Gastroesophageal sphincter (tissue), 3 donors: ENCODE measurements around the gene VDR.

Experiments
- CTCF ChIP-seq, 4 experiments: fragments of 200-600 bp in 2 of 4; fragments of 450-650 bp in 2 of 4; sonication (generic) in 1 of 4; IDR thresholded peaks; one replicate each; pipeline ENCODE4 v1.5.1; 2017 to 2019; ENCODE audit warnings: antibody characterized with exemption in 4 of 4, mild to moderate bottlenecking in 2 of 4, moderate library complexity in 2 of 4
- EP300 ChIP-seq: sonication (generic); formaldehyde crosslinking; IDR thresholded peaks from one replicate; pipeline ENCODE4 v1.6.1; 2017; ENCODE audit warnings: antibody characterized with exemption, mild to moderate bottlenecking
- POLR2A ChIP-seq, 2 donors: fragments of 450-650 bp; IDR thresholded peaks; one replicate each; pipeline ENCODE4 v1.6.1; 2017; ENCODE audit warnings: antibody characterized with exemption in 2 of 2, mild to moderate bottlenecking in 2 of 2, moderate library complexity in 1 of 2
- POLR2AphosphoS5 ChIP-seq: sonication (generic); formaldehyde crosslinking; IDR thresholded peaks from one replicate; pipeline ENCODE4 v1.6.1; 2017; ENCODE audit warnings: antibody characterized with exemption

- TF ChIP-seq CTCF (IDR thresholded peaks at IDR 0.05), result no peak
- no peak for TF ChIP-seq POLR2A (IDR thresholded peaks at IDR 0.05)
- TF ChIP-seq POLR2AphosphoS5, result no peak
- TF ChIP-seq EP300, result no peak
Observed at GRCh38 chr12:47849261-47849660, 55.5 kb downstream of the VDR start.
